ENCODE data around the gene PTPN14.

DNA sequence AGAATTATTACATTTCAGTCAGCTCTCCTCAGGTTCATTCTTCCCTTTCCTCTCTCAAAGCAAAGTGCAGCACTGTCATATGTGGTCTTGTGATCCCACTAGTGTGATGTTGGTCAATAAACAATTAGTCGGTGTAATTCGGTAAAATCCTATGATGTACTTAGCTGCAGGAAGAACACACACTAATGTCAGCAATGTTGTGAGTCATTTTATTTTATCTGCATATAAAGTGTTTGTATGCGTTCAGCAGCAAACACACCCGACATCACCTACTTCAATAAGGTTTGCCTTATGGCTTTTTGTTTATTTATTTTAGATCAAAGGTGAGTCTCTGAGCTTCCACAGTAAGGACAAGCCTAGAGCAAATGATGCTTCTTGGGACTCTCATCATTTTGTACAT, 47.8 kb downstream of the PTPN14 start:
- TF ChIP-seq, protein P1, sequence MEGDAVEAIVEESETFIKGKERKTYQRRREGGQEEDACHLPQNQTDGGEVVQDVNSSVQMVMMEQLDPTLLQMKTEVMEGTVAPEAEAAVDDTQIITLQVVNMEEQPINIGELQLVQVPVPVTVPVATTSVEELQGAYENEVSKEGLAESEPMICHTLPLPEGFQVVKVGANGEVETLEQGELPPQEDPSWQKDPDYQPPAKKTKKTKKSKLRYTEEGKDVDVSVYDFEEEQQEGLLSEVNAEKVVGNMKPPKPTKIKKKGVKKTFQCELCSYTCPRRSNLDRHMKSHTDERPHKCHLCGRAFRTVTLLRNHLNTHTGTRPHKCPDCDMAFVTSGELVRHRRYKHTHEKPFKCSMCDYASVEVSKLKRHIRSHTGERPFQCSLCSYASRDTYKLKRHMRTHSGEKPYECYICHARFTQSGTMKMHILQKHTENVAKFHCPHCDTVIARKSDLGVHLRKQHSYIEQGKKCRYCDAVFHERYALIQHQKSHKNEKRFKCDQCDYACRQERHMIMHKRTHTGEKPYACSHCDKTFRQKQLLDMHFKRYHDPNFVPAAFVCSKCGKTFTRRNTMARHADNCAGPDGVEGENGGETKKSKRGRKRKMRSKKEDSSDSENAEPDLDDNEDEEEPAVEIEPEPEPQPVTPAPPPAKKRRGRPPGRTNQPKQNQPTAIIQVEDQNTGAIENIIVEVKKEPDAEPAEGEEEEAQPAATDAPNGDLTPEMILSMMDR (IDR thresholded peaks at IDR 0.05; ENCODE audit: low read depth, low read length) = no peak
- no peak for TF ChIP-seq EZH2phosphoT487 (IDR thresholded peaks at IDR 0.05; ENCODE audit: low read depth)
